Measurements from ENCODE around the gene RIN3. TPM values are rescaled to one million over a fixed set of nuclear protein-coding genes. Genes with fewer than 3 reads are reported as not detected.

RIN3 gene, protein sequence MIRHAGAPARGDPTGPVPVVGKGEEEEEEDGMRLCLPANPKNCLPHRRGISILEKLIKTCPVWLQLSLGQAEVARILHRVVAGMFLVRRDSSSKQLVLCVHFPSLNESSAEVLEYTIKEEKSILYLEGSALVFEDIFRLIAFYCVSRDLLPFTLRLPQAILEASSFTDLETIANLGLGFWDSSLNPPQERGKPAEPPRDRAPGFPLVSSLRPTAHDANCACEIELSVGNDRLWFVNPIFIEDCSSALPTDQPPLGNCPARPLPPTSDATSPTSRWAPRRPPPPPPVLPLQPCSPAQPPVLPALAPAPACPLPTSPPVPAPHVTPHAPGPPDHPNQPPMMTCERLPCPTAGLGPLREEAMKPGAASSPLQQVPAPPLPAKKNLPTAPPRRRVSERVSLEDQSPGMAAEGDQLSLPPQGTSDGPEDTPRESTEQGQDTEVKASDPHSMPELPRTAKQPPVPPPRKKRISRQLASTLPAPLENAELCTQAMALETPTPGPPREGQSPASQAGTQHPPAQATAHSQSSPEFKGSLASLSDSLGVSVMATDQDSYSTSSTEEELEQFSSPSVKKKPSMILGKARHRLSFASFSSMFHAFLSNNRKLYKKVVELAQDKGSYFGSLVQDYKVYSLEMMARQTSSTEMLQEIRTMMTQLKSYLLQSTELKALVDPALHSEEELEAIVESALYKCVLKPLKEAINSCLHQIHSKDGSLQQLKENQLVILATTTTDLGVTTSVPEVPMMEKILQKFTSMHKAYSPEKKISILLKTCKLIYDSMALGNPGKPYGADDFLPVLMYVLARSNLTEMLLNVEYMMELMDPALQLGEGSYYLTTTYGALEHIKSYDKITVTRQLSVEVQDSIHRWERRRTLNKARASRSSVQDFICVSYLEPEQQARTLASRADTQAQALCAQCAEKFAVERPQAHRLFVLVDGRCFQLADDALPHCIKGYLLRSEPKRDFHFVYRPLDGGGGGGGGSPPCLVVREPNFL
- total RNA-seq (ENCODE audit: low replicate concordance): 5.7 and 7.2 TPM in 2 replicates

DNA sequence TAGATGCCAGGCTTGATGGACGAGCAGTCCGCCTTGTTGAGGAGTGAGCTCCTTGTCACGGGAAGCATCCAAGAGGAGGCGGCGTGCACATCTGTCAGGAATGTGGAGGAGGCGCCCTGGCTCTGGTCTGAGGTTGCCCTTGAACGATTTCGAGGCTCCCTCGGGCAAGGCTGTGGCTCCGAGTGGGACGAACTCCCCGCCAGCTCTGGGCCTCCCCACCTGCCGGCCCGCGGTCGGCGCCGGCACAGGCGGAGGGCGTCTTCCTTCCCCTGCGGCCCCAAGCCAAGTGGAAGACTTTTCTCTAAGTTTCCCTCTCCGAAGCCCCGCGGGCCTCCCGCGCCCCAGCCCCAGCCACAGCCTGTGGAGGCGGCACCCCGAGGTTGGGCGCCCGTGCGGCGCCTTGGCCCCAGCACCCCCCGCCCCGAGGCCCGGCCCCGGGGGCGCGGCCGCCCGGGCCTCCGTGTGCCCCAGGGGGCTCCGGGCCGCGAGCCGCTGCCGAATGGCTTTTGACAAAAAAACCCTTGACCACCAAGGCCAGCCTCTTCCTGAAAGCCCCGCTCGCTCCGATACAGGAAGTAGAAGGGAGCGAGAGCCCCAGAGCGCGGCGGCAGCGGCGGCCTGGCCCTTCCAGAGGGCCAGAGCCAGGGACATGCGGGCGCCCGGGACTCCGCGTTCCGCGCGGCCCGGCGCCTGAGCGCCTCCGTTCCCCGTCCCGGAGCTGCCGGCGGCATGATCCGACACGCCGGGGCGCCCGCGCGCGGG, at the start of gene RIN3:
RIN3 (plus strand) TSS at position 578 of the 762 bp plus-strand sequence; CDS start at position 730, 152 bp downstream.
- DNase-seq (ENCODE audit: low read depth): peak; percentile 59
- TF ChIP-seq, protein P1, sequence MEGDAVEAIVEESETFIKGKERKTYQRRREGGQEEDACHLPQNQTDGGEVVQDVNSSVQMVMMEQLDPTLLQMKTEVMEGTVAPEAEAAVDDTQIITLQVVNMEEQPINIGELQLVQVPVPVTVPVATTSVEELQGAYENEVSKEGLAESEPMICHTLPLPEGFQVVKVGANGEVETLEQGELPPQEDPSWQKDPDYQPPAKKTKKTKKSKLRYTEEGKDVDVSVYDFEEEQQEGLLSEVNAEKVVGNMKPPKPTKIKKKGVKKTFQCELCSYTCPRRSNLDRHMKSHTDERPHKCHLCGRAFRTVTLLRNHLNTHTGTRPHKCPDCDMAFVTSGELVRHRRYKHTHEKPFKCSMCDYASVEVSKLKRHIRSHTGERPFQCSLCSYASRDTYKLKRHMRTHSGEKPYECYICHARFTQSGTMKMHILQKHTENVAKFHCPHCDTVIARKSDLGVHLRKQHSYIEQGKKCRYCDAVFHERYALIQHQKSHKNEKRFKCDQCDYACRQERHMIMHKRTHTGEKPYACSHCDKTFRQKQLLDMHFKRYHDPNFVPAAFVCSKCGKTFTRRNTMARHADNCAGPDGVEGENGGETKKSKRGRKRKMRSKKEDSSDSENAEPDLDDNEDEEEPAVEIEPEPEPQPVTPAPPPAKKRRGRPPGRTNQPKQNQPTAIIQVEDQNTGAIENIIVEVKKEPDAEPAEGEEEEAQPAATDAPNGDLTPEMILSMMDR (IDR thresholded peaks at IDR 0.05; ENCODE audit: insufficient read depth, low read length): no peak
- H3K4me3 ChIP-seq (ENCODE audit: low read depth, low read length): peak within 1 kb of the TSS; percentile 76

DNA sequence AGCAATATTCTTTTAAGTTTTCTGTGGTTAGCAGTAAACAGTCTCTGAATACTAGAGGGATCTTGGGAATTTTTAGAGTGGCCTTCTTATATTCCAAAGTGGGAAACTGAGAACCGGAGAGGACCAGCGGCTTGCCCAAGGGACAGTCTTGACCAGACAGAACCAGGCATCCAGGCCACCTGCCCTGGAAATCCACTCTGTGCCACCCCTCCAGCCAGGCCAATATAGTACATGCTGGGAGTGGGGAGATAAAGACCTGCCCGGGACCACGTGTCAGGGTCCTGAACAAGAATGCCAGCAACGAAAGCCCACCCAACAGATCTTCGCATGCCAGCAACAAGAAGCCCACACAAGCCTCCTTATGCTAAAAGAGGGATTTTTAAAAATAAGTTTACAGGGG, 49.4 kb upstream of the RIN3 start:
- no peak for DNase-seq (ENCODE audit: low read depth)
- no peak overlapping the region for H3K4me3 ChIP-seq (ENCODE audit: low read depth, low read length)
- TF ChIP-seq, protein P1 (IDR thresholded peaks at IDR 0.05; ENCODE audit: insufficient read depth, low read length): no peak

DNA sequence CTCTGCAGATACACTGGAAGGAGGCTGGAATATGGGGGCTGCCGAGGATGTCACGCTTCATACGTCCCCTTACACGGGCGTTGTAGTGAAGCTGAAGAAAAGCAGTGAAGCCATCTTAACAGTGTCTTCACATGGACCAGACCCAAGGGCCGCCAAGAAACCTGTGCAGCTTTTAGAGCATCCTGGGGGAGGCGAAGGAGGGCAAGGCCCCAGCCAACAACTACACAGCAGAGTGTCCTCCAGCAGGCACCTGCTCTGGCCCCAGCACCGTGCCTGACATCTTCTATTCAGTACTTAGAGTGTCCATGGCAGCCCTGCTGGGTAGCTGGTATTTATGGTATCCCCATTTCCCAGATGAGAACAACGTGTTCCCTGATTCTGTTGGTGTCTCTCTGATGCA, 48.9 kb upstream of the RIN3 start:
- H3K4me3 ChIP-seq (ENCODE audit: low read depth, low read length): no peak overlapping the region
- no peak for DNase-seq (ENCODE audit: low read depth)
- TF ChIP-seq, protein P1 (IDR thresholded peaks at IDR 0.05; ENCODE audit: insufficient read depth, low read length): no peak

DNA sequence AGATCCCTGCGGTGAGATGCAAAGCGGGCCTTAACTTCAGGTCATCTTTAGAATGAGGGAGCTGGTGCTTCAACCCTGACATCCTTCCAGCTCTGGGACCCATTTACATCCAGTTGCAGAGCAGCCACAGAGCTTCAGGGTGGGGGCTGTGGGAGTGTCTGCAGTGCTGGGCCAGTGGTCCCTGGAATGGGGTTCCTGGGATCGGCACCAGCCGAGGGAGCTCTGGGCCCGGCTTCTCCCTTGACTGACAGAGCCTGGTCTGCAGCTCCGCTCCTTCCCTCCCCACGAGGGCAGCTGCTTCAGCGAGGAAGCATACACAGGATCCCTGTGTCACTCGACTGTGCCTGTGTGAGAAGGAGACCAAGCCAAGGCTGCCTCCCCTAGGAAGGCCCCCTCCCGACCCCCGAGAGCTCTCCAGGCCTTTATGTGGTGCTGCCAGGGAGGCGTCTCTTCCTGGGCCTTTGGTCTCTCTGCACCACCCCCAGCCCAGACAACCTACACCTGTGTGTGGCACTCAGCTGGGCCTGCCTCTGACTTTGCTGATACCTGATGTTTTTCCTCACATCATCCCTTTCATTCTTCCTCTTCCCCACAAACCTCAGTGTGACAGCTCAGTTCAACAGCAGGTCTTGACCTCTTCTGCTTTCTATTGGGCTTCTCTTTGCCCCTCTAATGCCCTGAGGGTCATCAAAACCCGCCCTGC, 48.1 kb upstream of the RIN3 start:
- no peak for DNase-seq (ENCODE audit: low read depth)
- H3K4me3 ChIP-seq (ENCODE audit: low read depth, low read length): no peak overlapping the region
- TF ChIP-seq, protein P1 (IDR thresholded peaks at IDR 0.05; ENCODE audit: insufficient read depth, low read length): no peak

DNA sequence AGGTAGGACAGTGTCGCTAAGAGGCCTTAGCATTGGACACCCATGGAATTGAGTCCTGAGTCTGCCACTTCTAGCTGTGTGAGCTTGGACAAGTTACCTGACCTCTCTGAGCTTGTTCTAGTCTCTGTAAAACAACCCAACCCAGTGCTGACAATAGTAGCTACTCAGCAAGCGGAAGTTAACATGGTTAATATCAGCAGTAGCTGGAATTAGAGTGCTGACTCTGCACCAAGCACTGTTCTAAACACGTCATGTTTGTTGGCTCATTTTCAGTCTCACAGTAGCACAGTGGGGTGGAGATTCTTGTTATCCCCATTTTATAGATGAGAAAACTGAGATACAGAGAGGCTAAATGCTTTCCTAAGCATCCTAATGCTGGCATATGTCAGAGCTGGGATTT, 47.5 kb upstream of the RIN3 start:
- H3K4me3 ChIP-seq (ENCODE audit: low read depth, low read length): no peak overlapping the region
- no peak for DNase-seq (ENCODE audit: low read depth)
- TF ChIP-seq, protein P1 (IDR thresholded peaks at IDR 0.05; ENCODE audit: insufficient read depth, low read length): no peak
